Neural cell (in vitro differentiated cells): ENCODE results near the gene TMEM164. TPM values are rescaled to one million over a fixed set of nuclear protein-coding genes. Genes with fewer than 3 reads are reported as not detected.

Source experiments
- H2AFZ ChIP-seq: fragments of 200-600, 300-800 bp; sonication (generic), shearing (Covaris generic); 2 replicates; pipeline ENCODE4 v1.6.0; 2014; ENCODE audit warnings: low read depth, mild to moderate bottlenecking, antibody characterized with exemption, low read length, moderate library complexity
- H3F3A ChIP-seq: fragments of 200-600 bp; shearing (Covaris generic); 2 replicates; pipeline ENCODE4 v1.6.1; 2016; ENCODE audit warnings: mild to moderate bottlenecking, moderate library complexity, mixed read lengths, antibody characterized with exemption, low read length; ENCODE audit not compliant: insufficient read depth, poor library complexity, severe bottlenecking
- H3K27ac ChIP-seq: fragments of 200-600, 300-800 bp; sonication (generic), shearing (Covaris generic); 2 replicates; pipeline ENCODE4 v1.5.1; 2014; ENCODE audit warnings: mild to moderate bottlenecking, low read length, moderate library complexity
- H3K27me3 ChIP-seq: fragments of 300-800, 200-600 bp; sonication (generic), shearing (Covaris generic); 2 replicates; pipeline ENCODE4 v1.6.0; 2014; ENCODE audit warnings: mild to moderate bottlenecking, low read depth, low read length, moderate library complexity; ENCODE audit not compliant: insufficient read depth
- H3K36me3 ChIP-seq: fragments of 300-800, 200-600 bp; sonication (generic), shearing (Covaris generic); 2 replicates; pipeline ENCODE4 v1.5.1; 2014; ENCODE audit warnings: mild to moderate bottlenecking, antibody characterized with exemption, low read length, moderate library complexity; ENCODE audit not compliant: insufficient read depth
- H3K4me2 ChIP-seq: fragments of 300-800, 200-600 bp; sonication (generic), shearing (Covaris generic); 2 replicates; pipeline ENCODE4 v1.6.0; 2014; ENCODE audit warnings: mild to moderate bottlenecking, low read length
- H3K4me3 ChIP-seq: fragments of 300-800, 200-600 bp; sonication (generic), shearing (Covaris generic); 2 replicates; pipeline ENCODE4 v1.5.1; 2014; ENCODE audit warnings: mild to moderate bottlenecking, low read length, moderate library complexity
- H3K79me2 ChIP-seq: fragments of 200-600 bp; shearing (Covaris generic); replicated peaks from 2 replicates; pipeline ENCODE4 v1.6.0; 2014; ENCODE audit warnings: mild to moderate bottlenecking, low read length, moderate library complexity; ENCODE audit not compliant: insufficient read depth
- H3K9ac ChIP-seq: fragments of 300-800, 200-600 bp; sonication (generic), shearing (Covaris generic); 2 replicates; pipeline ENCODE4 v1.6.1; 2016; ENCODE audit warnings: mild to moderate bottlenecking, low read length, mixed read lengths
- H3K9me2 ChIP-seq: fragments of 200-600 bp; shearing (Covaris generic); 2 replicates; pipeline ENCODE4 v1.6.1; 2016; ENCODE audit warnings: mild to moderate bottlenecking, low read length, mixed read lengths; ENCODE audit not compliant: insufficient read depth
- H3K9me3 ChIP-seq: fragments of 200-600, 300-800 bp; sonication (generic), shearing (Covaris generic); 2 replicates; pipeline ENCODE4 v1.6.1; 2016; ENCODE audit warnings: mild to moderate bottlenecking, mixed run types, low read length, moderate library complexity, mixed read lengths
- H4K20me1 ChIP-seq: fragments of 200-600 bp; shearing (Covaris generic); 2 replicates; pipeline ENCODE4 v1.6.1; 2016; ENCODE audit warnings: mild to moderate bottlenecking, mixed run types; ENCODE audit not compliant: insufficient read depth
- CTCF ChIP-seq: fragments of 450-650 bp; IDR thresholded peaks from 2 replicates; pipeline ENCODE4 v1.5.1; 2014; ENCODE audit warnings: antibody characterized with exemption, mild to moderate bottlenecking, moderate library complexity; ENCODE audit not compliant: poor library complexity, severe bottlenecking
- EP300 ChIP-seq: fragments of 450-650 bp; conservative IDR thresholded peaks from 2 replicates; pipeline ENCODE4 v1.6.1; 2014; ENCODE audit warnings: antibody characterized with exemption, mild to moderate bottlenecking, moderate library complexity; ENCODE audit not compliant: poor library complexity, severe bottlenecking
- EZH2 ChIP-seq: fragments of 200-600, 300-800 bp; shearing (Covaris generic), sonication (generic); IDR thresholded peaks from 2 replicates; pipeline ENCODE4 v1.6.1; 2014; ENCODE audit warnings: antibody characterized with exemption, low read length, borderline replicate concordance, mild to moderate bottlenecking; ENCODE audit not compliant: insufficient read depth, poor library complexity, severe bottlenecking
- MXI1 ChIP-seq: fragments of 450-650 bp; conservative IDR thresholded peaks from 2 replicates; pipeline ENCODE4 v1.6.1; 2014; ENCODE audit warnings: antibody characterized with exemption, mild to moderate bottlenecking; ENCODE audit not compliant: poor library complexity, severe bottlenecking
- POLR2AphosphoS5 ChIP-seq: IDR thresholded peaks from 2 replicates; pipeline ENCODE4 v1.6.1; 2012
- RAD21 ChIP-seq: fragments of 450-650 bp; conservative IDR thresholded peaks from 2 replicates; pipeline ENCODE4 v1.6.1; 2014; ENCODE audit warnings: antibody characterized with exemption, mild to moderate bottlenecking, moderate library complexity
- REST ChIP-seq: IDR thresholded peaks from 2 replicates; pipeline ENCODE4 v1.6.1; 2012; ENCODE audit warnings: borderline replicate concordance
- SMC3 ChIP-seq: fragments of 450-650 bp; conservative IDR thresholded peaks from 2 replicates; pipeline ENCODE4 v1.6.1; 2014; ENCODE audit warnings: antibody characterized with exemption, mild to moderate bottlenecking, moderate library complexity; ENCODE audit not compliant: poor library complexity
- TAF1 ChIP-seq: IDR thresholded peaks from 2 replicates; pipeline ENCODE4 v1.6.1; 2012; ENCODE audit warnings: low read depth
- polyA plus RNA-seq: library from polyadenylated mRNA; depleted of rRNA; stranded (reverse); fragments of >200 nt; gene quantifications from 2 replicates; pipeline ENCODE4 v1.2.3, GENCODE V29; 2014

TMEM164 gene
- polyA plus RNA-seq, 1 donor from 2014 or later = 52.8 TPM

GRCh38 chrX:110103344-110103743 lies 100.4 kb downstream of the TMEM164 start:
- H3K4me3 ChIP-seq = no peak overlapping the region
- no peaks in the 10 kb centered on the region for H3K27me3 ChIP-seq
- H3K36me3 ChIP-seq = no peaks in the 10 kb centered on the region

GRCh38 chrX:110104078-110104477 lies 101.2 kb downstream of the TMEM164 start:
- no peak for TF ChIP-seq CTCF
- no peak for TF ChIP-seq RAD21
- no peak for TF ChIP-seq EP300
- TF ChIP-seq TAF1 = no peak

More at GRCh38 chrX:110103344-110103743, 100.4 kb downstream of the TMEM164 start:
- Histone ChIP-seq H3K9ac (no peak overlapping the region), H3K9me3 (no peaks in the 10 kb centered on the region), H2AFZ (no peak overlapping the region), H3K4me2 (no peak overlapping the region), H3K79me2 (no peaks in the 10 kb centered on the region), H3K27ac (no peak overlapping the region), H3K9me2 (no peaks in the 10 kb centered on the region), H4K20me1 (no peaks in the 10 kb centered on the region), H3F3A (no peaks in the 10 kb centered on the region)
- no peak for TF ChIP-seq MXI1
- TF ChIP-seq RAD21 = no peak
- no peak for TF ChIP-seq EZH2
- no peak for TF ChIP-seq TAF1
- no peak for TF ChIP-seq SMC3
- TF ChIP-seq REST = no peak
- no peak for TF ChIP-seq EP300
- no peak for TF ChIP-seq CTCF
- TF ChIP-seq POLR2AphosphoS5 = no peak

More at GRCh38 chrX:110104078-110104477, 101.2 kb downstream of the TMEM164 start:
- Histone ChIP-seq H3K4me3 (no peak overlapping the region), H3K4me2 (no peak overlapping the region), H4K20me1 (no peaks in the 10 kb centered on the region), H3K36me3 (no peaks in the 10 kb centered on the region), H3K27me3 (no peaks in the 10 kb centered on the region), H3K9ac (no peak overlapping the region), H2AFZ (no peak overlapping the region), H3K9me2 (no peaks in the 10 kb centered on the region), H3K79me2 (no peaks in the 10 kb centered on the region), H3F3A (no peaks in the 10 kb centered on the region), H3K27ac (no peak overlapping the region), H3K9me3 (no peaks in the 10 kb centered on the region)
